SW480 (cell line): Measurements from ENCODE around the gene GUCY2D.

Source experiments
- DNase-seq: peaks from one replicate; pipeline ENCODE4 v3.0.0-alpha.2; 2016; ENCODE audit warnings: low spot score

GUCY2D gene

DNA sequence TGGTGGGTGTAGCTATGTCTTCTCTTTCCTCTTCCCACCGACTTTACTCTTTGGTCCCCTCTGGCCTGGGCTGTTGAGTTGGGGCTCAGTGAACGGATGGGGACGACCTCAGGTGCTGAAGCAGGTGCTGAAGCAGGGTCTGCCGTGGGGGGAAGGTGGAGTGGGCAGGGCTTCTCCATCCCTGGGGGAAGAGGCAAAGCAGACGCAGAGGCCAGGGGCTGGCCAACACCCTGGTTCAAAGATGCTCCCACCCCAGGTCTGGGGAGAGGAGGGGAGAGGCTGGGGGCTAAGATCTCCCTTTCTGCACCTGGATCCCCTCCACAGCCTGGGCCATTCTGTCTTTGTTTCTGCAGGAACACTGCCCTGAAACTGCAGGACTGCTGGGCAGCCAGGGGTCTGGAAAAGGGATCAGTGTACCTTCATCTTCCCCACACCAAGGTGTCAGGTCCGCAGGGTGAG is 62.2 kb downstream of the GUCY2D start:
- no peak for DNase-seq

DNA sequence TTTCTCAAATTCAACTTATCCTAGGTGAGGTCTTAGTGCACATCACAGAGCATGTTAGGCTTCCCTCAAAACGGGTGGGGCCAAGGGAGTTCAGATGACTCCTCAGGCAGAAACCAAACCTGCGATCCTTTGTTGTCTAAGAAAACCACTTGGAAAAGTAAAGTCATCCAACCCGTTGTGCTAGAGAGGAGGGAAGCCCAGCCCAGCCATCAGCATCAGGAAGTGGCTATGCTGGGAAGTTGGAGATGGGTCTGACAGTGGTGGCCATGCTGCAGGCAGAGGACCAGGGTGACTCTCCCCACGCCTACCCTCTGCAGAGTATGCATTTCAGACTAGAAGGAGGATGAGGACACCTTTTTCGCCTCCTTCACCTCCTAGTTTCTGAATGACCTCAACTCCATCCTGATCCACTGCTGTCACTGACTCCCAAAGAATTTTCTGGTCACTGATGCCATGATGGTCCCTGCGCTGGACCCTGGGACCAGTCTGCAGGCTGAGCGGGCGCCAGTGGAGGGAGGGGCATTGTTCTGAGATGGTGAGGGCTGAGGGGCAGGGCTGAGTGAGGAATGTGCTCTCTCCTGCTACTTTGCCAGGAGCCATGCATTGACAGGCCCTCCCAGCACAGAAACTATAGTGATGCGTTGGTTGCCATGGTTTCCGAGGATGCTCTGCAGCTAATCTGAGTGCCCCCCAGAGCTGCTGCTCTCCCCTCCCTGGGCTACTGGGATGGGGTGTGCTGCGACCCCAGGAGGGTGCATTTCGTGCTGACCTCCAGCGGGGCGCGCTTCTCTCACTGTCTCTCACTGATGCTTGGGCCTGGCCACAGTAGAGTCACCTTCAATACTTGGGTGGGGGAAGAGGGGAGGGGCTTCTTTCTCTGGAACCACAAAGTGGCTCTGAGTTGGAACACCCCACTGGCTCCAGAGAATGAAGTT is 64.7 kb downstream of the GUCY2D start:
- DNase-seq = no peak

DNA sequence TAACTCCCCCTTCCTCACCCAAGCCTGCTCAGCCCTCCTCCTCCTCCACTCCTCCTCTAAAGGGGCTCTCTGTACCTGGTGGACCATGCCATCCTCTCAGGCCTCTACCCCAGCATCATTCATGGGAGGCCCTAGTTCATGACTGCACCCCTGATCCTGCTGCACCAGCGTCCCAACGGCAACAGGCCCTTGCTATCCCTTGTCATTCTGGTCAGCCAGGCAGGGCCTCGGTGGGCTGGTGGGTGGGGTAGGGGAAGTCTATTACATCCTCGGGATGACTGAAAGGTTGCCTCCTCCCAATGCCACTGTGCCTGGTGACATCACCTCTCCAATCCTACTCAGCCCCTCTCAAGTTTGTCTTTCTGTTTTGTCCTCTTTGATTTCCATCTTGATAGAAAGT is 65.4 kb downstream of the GUCY2D start:
- DNase-seq = no peak

DNA sequence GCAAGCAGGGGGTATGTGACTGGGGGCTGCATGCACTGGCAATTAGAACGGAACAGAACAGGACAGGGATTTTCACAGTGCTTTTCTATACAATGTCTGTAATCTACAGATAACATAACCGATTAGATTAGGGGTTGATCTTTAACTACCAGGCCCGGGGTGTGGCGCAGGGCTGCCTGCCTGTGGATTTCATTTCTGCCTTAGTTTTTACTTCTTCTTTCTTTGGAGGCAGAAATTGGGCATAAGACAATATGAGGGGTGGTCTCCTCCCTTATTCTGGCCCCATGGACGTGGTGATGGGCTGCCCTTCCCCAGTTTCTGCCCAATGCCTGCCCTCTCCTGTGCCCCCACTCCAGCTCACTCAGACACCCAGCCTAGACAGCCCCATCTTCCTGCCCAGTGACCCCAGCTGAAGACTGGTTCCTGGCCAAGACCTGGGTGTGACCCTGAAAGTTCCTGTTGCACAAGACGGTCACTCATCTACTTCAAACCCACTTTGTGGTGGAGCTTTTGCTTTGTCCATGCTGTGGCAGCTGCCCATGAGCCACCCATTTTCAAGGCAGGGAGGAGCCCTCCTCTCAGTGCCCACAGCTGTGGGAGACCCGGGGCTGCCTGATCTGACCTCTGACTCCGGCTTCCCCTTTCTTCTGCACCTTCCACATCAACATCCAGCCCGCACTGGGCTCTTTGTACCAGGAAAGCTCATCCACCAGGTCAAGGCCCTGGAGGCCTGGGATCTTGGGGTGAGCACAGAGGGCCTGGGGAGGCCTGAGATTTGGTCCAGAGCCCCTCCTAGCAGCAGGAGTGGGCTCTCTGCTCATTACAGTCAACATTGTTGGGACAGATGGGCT is 66.5 kb downstream of the GUCY2D start:
- no peak for DNase-seq

DNA sequence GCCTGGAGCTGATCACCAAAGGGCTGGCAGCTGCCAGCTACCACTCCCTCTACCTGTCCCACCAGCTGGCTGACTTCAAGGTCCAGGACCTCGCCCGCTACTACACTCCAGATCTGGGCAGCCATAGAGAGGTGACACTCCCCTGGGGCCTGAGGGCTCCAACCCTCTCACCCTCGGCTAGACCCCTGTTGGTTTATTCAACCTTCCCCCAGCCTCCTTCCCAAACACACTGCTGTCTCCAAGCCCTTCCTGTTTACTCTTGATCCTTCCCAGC is 67.1 kb downstream of the GUCY2D start:
- DNase-seq = no peak
